HG02798 (cell line): Measurements from ENCODE around the gene KCNQ4.

Experiments
- ATAC-seq: cut with Tn5 transposase; IDR thresholded peaks from one replicate; pipeline ENCODE4 v1.9.1; 2021; ENCODE audit warnings: mild to moderate bottlenecking; ENCODE audit not compliant: unreplicated experiment, poor library complexity

The KCNQ4 gene

DNA sequence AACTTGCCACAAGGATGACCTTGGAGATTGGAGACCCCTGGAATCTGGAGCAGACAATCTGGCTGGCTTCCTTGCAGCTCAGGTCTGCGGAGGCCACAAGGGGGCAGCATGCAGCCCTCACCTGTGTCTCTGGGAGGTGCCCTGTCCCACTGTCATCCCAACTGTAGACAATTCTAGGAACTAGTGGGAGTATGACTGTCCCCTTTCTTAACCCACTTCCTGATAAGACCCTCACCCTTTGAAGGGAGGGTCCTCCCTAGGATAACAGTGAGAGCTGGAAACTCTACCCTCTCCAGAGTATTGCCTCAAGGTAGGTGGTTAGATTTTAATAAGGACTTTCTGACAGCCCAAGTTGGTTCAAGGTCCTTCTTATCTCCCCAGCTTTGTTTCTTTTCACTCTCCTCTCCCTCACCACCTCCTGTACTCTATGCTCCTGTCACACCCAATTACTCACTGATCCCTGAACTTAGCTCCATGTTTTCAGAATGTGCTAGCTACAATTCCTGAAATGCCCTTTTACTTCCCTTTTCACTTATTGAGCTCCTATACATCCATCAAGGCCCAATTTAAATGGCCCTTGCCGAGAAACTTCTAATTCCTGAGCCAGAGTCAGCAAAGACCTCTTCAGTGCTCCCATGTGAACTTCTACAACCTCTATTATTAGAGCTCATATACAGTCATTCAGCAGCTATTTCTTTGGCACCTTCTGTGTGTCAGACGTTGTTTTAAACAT is 9.2 kb upstream of the KCNQ4 start:
- ATAC-seq: no peak

DNA sequence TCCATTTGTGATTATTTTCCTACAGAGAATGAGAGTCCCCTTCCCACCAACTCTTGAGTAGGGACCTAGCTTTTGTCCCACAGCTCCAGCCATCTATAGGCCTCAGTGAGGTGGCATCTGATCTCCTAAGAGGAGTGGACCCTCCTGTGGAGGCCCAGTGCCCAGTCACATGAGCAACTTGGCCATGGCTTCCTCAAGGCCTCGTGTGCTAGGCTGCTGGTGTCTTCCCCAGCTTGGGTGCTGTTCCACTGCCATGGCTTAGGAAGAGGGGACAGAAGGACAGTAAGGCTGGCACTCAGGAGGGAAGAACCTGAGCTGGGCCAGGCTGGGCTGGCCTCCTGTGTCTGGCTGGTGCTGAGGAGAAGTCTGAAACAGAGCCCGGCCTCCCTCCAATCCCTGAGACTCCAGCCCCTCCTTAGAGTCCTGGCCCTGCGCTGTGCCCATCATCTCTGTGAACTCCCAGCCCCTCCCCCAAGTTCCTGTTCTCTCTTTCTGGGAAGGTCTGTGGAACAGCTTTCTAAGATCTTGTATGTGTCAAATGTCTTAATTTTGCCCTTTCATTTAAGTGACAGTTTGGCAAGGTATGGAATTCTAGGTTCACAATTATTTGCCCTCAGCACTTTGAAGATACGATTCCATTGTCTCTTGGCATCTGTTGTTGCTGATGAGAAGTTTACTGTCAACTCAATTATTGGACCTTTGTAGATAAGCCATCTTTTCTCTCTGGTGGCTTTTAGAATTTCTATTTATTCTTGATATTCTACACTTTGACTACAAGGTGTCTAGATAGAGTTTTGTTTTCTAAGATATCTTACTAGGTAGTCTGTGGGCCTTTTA is 7.1 kb upstream of the KCNQ4 start:
- no peak for ATAC-seq

DNA sequence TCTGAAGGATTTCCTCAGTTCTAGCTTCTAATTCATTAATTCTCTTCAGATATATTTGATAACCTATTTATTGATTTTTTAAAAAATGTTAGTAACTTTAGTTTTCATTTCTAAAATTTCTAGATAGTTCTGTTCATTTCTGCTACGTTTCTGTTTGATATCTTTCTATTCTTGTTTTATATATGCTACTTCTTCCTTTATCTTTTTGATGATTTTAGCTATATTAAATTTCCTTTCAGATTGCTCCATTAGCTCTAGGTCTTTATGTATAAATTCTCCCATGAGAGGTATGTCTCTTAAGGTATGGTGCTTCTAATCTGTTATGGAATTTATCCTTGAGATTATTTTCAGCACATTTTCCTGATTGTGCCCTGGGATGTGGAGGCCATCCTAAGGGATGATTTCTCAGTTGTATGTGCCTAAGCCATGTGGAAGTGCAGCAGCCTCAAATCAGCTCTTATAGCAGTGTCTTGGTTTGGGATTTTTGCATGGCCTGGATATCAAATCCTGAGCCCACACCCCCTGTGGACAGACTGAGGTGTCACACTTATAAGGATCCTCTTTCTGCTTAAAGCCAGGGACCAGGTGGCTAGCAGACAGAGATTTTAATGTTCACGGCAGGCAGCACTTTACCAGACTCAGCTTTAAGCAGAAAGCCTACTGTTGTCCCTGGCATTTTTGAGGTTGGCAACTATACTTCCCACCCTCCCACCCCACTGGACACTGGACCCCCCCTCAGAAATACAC is 6.2 kb upstream of the KCNQ4 start:
- ATAC-seq: no peak

DNA sequence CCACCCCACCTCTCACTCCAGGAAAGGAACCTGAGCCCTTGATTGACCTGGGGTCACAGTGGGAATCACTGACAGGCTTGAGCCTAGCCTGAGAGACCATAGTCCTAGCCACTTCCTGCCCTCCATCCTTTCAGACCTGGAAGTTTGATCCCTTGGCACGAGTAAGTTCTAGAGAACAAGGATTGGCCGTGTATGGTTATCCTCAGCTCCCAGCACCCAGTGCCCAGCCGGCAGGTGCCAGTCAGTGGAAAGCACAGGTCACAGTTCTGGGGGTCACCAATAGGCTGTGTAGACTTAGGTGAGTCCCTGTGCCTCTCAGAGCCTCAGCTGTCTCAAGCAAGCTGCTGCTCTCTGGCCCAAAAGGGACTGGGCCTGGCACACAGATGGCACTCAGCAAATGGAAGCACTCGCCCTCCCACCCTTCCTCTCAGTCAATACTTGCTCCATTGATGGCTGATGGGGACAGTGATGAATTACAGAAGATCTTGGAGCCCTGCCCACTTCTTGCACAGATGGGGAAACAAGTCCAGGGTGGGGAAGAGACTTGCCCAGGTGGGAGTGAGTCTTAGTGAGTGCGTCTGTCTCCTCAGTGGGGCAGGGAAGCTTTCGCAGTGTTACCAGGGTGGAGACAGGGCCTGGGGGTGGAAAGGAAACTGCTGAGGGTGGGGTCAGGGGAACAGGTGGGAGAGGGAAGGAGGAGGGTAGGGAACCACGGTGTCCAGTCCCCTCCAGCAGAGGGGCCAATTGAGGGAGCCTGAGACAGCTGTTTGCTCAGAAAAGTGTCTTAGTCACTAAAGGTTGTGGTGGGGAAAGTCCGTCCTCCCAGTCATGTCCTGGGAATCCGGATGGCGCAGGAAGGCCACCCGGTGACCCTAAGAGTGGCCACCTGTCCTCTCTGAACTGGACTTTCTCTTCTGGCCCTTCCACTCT is 2.6 kb upstream of the KCNQ4 start:
- no peak for ATAC-seq

DNA sequence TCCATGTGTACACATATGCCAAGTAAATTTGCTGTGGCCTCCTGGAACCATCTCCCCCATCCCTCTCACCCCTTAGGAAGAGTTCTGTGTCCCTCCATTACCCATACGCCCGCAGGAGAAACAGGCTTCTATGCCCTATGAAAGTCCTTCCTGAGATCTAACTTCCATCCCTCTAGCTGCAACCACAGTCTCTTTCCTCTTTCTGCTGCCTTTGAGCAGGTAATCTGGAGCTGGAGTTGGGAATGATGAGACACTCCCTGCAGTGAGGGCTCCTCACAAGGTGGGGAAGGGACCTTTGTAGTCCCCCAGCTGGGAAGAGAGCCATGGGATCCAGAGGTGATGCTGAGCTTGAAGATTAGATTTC is 2.0 kb upstream of the KCNQ4 start:
- no peak for ATAC-seq

DNA sequence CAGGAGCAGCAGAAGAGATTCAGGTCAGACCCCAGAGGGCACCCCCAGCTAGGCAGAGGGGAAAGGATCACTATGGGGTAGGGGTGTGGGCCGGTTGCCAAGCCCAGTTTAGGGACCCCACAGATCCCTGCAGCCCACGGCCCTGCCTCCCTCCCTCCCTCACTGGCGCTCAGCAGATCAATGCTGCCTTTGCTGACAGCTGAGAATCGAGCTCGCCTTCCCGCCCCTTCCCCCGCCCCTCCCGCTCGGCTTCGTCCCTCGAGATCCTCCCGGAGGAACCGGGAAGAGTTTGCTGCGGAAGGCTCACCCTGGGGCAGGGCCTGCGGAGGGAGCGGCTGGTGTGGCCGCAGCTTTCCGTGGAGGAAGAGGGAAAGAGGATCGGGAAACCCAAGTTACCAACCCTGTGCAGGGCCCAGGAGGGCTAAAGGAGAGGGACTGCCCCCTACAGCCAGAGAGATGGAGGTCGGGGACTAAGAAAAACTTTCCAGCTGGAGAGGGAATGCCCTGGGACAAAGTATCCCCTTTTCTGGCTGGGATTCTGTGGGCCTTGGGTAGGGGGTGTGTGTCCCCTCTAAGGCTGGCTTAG is 1.1 kb upstream of the KCNQ4 start:
- no peak for ATAC-seq

DNA sequence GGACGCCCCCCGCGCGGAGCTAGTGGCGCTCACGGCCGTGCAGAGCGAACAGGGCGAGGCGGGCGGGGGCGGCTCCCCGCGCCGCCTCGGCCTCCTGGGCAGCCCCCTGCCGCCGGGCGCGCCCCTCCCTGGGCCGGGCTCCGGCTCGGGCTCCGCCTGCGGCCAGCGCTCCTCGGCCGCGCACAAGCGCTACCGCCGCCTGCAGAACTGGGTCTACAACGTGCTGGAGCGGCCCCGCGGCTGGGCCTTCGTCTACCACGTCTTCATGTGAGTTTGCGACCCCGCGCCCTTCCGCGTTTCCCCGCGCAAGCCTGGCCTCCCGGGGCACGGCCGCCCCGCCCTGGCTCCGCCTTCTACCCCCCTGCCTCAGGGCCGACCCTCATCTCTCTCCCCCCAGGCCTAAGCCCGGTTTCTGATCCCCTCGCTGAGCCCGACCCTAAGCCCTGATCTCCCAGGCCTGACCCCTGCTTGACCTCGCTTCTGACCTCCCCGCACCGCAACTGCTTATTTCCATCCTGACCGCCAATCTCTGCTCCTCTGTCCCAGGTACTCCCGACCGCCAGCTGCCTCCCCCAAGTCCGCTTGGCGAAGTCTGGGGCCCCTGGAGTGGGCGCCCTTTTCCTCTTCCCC is 669 bp downstream of the KCNQ4 start:
- no peak for ATAC-seq

DNA sequence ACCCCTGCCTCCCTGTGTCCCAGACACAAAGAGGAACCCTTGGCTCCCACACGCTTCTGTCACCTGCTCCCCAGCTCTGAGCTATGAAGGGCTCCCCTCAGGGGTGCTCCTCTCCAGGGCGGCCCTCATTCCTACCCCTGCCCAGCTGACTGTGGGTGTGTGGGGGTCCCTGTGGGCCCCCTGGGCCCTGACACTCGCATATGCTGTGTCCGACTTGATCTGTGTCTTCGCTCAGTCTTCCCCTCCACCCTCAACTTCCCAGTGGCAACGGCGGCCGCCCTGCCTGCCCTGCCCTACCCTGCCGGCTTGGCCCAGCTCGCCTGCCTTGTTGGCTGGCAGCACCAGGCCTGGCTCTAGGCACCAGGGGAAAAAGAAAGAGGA is 1.2 kb downstream of the KCNQ4 start:
- ATAC-seq: no peak

DNA sequence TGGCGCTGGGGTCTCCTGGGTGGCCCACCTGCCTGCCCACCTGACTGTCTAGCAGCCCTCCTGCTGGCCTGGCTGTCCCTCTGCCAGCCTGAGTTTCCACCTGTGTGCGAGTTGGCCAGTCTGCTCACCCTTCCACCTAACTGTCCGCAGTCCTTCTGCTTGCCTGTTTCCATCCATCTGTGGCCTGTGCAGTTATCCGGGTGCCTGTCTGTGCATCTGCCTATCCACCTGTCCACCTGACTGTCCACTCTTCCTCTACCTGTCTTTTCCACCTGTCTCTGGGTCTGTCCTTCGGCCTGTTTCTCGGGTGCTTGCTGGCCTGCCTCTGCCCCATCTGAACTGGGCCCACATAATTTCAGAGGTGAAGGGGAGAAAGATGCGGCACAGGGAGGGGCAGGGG is 1.9 kb downstream of the KCNQ4 start:
- no peak for ATAC-seq

DNA sequence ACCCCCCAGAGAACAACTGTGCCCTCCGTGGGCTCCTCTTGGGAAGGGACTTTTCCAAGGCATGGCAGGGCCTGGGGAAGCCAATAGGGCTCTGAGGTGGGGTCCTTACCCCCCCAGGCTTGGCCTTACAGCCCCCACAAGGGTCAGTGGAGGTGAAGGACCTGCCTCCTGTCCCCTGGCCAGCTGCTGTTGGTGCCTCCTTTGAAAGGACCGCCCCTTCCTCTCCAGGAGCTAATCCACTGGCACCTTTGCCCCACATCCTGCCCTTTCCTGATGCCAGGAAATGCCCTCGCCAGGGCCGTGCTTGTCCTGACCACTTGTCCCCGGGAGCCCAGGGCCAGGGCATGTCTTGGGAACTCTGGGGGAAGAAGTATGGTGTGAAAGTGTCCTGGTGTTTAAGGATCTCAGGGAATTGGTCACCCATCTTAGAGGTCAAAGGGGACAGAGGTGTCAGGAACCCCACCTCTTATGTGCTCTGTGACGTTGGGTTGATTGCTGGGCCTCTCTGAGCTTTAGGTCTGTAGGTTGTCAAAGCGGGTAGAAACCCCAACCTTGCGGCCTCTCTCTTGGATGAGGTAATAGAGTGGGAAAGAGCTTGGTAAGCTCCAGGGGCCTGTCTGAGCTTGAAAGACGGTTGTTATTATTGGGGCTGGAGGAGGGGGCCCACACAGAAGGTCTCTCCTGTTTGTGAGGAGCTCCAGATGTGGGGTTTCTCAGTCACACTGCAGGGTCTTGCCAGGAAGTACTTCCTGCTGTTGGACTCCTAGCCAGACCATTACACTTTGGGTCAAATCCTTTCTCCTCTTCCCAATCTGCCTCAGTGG is 2.8 kb downstream of the KCNQ4 start:
- no peak for ATAC-seq

DNA sequence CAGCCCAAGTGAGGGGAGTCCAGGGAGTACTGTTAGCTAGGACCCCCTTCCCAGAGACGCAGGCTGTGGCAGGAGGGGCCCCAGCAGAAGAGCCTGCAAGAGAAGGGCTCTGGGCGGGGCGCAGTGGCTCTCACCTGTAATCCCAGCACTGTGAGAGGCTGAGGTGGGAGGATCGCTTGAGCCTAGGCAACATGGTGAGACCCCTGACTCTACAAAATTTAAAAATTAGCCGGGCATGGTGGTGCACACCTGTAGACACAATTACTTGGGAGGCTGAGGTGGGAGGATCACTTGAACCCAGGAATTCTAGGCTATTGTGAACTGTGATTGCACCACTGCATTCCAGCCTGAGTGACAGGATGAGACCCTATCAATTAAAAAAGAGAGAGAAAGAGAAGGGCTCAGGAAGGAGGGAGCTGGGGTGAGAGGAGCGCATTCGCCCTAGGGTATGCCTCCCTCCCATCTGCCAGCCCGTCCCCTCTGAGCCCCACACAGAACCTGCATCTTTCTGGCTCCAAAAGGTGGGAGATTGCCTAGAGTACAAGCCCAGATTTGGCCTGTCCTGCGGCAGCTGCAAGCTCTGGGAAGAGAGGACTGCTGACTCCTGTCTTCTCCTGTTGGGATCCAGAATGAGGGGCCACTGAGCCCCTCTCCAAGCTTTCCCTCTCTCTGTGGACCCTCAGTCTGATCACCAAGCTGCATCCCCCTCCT is 3.6 kb downstream of the KCNQ4 start:
- no peak for ATAC-seq

DNA sequence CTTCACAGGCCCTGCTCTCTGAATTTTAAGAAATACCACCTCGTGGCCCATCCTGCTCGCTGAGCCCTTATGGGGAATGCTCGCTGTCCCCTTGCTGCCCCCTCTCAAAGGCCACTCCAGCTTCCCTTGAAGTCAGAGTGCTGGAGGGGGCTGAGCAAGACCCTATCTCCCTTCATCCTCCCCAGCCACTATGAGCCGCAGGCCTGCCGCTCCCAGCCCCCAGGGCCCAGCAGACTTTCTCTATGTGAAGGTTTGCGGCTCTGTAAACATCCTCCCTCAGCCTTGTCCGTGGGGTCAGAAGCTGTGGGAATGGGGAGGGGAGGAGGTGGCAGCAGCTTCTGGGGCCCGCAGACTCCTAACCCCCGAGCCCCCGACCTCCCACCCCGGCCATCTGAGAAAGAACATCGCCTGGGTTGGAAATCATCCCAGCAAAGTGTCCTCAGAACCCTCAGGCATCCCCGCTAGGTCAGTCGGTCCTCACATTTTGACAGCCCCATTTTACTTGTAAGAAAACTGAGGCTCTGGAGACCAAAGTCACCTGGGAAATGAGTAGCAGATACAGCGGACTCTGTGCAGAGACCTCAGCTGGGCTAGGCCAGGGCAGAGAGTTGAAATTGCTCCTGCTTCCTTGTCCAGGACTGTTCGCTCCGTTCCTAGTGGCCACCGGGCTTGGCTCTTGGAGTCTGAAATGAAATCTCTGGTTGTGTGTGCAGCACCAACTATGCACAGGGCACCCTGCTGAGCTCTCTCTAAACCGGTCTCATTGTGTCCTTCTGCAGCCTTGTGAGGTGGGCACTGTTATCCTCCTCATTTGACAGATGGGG is 4.4 kb downstream of the KCNQ4 start:
- no peak for ATAC-seq

DNA sequence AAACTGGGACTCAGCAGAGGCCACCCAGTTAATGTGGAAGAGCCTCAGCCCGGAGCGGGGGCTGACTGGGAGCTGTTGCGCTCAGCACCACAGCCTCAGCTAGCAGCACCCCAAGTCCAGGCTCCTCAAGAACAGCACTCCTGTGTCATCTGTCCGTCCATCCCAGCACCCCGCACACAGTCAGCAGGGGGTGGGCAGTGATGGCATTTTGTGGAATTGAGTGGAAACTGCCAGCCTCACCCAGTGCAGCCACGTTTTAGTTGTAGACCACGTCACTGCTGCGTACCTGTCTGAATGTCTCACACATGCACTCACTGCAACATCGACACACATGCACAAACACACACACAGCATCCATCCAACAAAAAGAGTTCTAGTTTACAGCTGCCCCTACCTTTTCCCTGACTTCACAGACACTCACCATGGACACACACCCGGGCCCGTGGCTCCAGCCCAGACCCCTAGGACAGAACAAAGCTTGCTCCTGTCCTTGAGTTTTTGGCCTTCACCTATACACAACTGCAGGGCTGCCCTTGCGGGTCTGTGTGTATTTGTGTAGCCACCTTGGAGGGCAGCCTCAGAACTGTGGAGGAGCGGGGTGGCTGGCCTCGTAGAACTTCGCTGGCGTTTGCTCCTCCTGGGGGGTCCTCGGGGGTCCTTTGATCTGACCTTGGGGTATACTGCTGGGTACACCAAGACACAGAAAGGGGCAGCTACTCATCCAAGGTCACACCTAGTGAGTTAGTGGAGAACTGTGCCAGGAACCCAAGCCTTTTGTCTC is 5.2 kb downstream of the KCNQ4 start:
- no peak for ATAC-seq

DNA sequence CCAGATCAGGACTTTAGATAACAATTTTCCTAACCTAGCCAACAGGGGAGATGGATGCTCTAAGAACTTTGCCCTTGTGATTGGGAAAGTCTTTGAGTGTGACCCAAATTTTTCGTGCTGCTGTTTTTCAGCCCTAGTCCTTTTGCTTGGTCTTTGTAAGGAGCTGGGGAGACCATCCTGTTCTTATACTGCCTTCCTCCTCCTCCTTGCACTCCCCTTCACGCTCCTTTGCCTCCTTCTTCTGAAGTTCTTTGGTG is 5.7 kb downstream of the KCNQ4 start:
- no peak for ATAC-seq

DNA sequence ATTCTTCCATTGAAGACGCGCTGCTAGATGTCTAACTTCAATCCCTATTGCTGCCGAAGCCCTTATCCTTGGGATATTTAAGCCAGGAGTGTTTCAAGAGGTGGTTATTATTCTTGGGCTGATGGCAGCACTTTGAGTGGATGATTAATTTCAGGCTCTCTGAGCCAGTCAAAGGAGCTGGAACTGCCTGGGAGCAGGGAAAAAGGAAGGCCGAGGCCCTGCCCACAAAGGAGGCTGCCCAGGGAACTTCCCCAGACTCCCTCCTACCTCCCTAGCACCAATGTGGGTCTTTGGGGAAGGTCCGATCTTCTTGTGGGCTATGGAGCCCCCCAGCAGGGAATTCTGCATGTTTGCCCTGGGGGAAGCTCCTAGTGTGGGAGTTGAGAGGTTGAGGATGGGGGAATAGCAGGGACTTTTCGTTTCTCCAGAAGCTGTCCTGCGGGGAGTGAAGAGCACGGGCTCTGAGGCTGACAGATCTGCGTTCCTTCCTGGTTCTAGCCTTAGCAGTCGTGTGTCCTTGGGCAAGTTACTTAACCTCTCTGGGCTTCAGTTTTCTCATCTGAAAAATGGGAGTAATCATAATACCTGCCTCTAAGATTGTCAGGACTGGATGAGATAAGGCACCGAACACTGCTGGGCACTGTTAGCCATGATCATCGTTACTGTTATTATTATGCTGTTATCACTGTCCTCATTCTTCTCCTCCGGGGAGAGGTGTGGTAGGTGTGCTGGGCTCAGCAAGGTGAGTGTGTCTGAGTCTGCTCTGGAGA is 6.3 kb downstream of the KCNQ4 start:
- no peak for ATAC-seq

DNA sequence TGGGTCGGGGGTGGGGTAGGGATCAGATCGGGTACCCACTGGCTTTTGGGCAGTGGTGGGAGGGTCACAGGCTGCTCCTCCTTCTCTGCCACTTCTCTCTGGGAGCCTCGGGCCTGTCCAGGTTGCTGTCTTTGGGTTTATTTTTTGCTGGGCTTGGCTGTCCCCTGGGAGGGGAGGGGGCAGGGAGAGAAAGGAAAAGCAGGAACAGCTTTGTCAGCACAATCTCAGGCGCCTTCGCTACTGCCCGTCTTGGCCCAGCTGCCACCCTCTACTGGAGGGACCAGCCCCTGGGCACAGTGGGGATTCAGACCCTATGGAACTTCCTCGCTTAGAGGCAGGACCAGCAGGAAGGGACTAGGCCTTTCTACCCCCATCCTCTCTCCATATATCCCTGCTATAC is 8.4 kb downstream of the KCNQ4 start:
- no peak for ATAC-seq
